IMR-90 (cell line): Measurements from ENCODE around the gene KIF1A.

ENCODE experiments used
- BHLHE40 ChIP-seq: fragments of 150-350 bp; IDR thresholded peaks from 2 replicates; pipeline ENCODE4 v1.6.1; 2016; ENCODE audit warnings: mild to moderate bottlenecking, low read depth, low read length
- CEBPB ChIP-seq: IDR thresholded peaks from 2 replicates; pipeline ENCODE4 v1.6.1; 2012; ENCODE audit warnings: low read depth, low read length, improper control_type of control experiment
- CTCF ChIP-seq: conservative IDR thresholded peaks from 2 replicates; pipeline ENCODE4 v1.5.1; 2012; ENCODE audit warnings: mild to moderate bottlenecking, low read depth, low read length, improper control_type of control experiment
- FOS ChIP-seq: fragments of 150-350 bp; IDR thresholded peaks from 2 replicates; pipeline ENCODE4 v1.6.1; 2016; ENCODE audit warnings: low read depth, low read length
- MXI1 ChIP-seq: IDR thresholded peaks from 2 replicates; pipeline ENCODE4 v1.6.1; 2012; ENCODE audit warnings: low read depth, mild to moderate bottlenecking, low read length, moderate library complexity, borderline replicate concordance
- POLR2A ChIP-seq: IDR thresholded peaks from 2 replicates; pipeline ENCODE4 v1.6.1; 2012; ENCODE audit warnings: mild to moderate bottlenecking, low read depth, low read length
- RAD21 ChIP-seq: IDR thresholded peaks from 2 replicates; pipeline ENCODE4 v1.6.1; 2012; ENCODE audit warnings: low read length, improper control_type of control experiment
- RFX5 ChIP-seq: IDR thresholded peaks from 2 replicates; pipeline ENCODE4 v1.8.0; 2012; ENCODE audit warnings: low read depth, mild to moderate bottlenecking, low read length, moderate library complexity
- SMC3 ChIP-seq: fragments of 150-350 bp; IDR thresholded peaks from 2 replicates; pipeline ENCODE4 v1.6.1; 2016; ENCODE audit warnings: low read depth, mild to moderate bottlenecking, antibody characterized with exemption, low read length, moderate library complexity
- USF2 ChIP-seq: fragments of 150-350 bp; IDR thresholded peaks from 2 replicates; pipeline ENCODE4 v1.6.1; 2017; ENCODE audit warnings: mild to moderate bottlenecking, antibody characterized with exemption, low read length, low read depth

GRCh38 chr2:240785424-240786335 is 34.3 kb downstream of the KIF1A start:
- TF ChIP-seq CTCF (no peak), POLR2A (no peak), RAD21 (no peak), MXI1 (no peak), RFX5 (no peak), USF2 (no peak), FOS (no peak), BHLHE40 (no peak), CEBPB (no peak), SMC3 (no peak)
